HCT116 (cell line): ENCODE measurements around the gene TMEM154. TPM values are rescaled to one million over a fixed set of nuclear protein-coding genes. Genes with fewer than 3 reads are reported as not detected.

ENCODE experiments used
- ATAC-seq: fragments of 200-7000 bp; cut with Tn5 transposase; 2 replicates; pipeline ENCODE4 v1.9.1; 2020; ENCODE audit warnings: mild to moderate bottlenecking, moderate library complexity
- BruUV-seq: library from RNA; stranded (reverse); fragments of 400-500 nt; replicated peaks from 2 replicates; lab custom pipeline; 2021; lab: Mats Ljungman, UMichigan
- CTCF ChIA-PET: fragments of 300-600 bp; sonication (Branson Sonifier 250); formaldehyde crosslinking; loops from one replicate; lab custom pipeline; 2021; ENCODE audit warnings: antibody characterized with exemption; lab: Charles Lee
- POLR2A ChIA-PET: fragments of 300-600, 350-600 bp; sonication (Branson Sonifier 250); formaldehyde crosslinking; loops from one replicate; lab custom pipeline; 2021; ENCODE audit warnings: antibody characterized with exemption; lab: Charles Lee
- RAD21 ChIA-PET, 2 experiments: fragments of 300-600 bp; sonication (Branson Sonifier 250); formaldehyde crosslinking; loops; one replicate each; lab custom pipeline; 2023; ENCODE audit warnings: low total read pairs in 2 of 2; ENCODE audit not compliant: uncharacterized antibody in 2 of 2, unreplicated experiment in 2 of 2, low non-redundant PET in 1 of 2; lab: Charles Lee
- DNase-seq: peaks from one replicate; pipeline ENCODE4 v3.0.0-alpha.2; 2010; ENCODE audit warnings: low read depth, low spot score
- H2AFZ ChIP-seq: fragments of 200-600 bp; shearing (Covaris generic), sonication (generic); 2 replicates; pipeline ENCODE4 v1.6.1; 2017; ENCODE audit warnings: low read depth, mixed run types, mixed read lengths, antibody characterized with exemption, low read length; ENCODE audit not compliant: poor library complexity, severe bottlenecking
- H3K27ac ChIP-seq: 2 replicates; pipeline ENCODE4 v1.5.1; 2012; ENCODE audit warnings: low read depth, low read length
- H3K27me3 ChIP-seq: fragments of 200-600 bp; sonication (generic); 2 replicates; pipeline ENCODE4 v1.6.1; 2016; ENCODE audit warnings: mixed run types, low read length, mixed read lengths; ENCODE audit not compliant: insufficient read depth
- H3K36me3 ChIP-seq, 2 experiments: fragments of 200-500 bp in 1 of 2; fragments of 200-600 bp in 1 of 2; sonication (Bioruptor generic) in 1 of 2; sonication (generic) in 1 of 2; 2 replicates each; pipeline versions ENCODE4 v1.5.1 to v1.6.1; 2014 to 2016; ENCODE audit warnings: low read length in 2 of 2, inconsistent platforms in 1 of 2, mixed read lengths in 1 of 2, mixed run types in 1 of 2; ENCODE audit not compliant: insufficient read depth in 2 of 2, control insufficient read depth in 1 of 2
- H3K4me1 ChIP-seq, 2 experiments: fragments of 200-600 bp in 1 of 2; sonication (generic) in 1 of 2; 2 replicates each; pipeline versions ENCODE4 v1.5.1 to v1.6.1; 2012 to 2017; ENCODE audit warnings: low read length in 2 of 2, inconsistent platforms in 1 of 2, mild to moderate bottlenecking in 1 of 2, mixed read lengths in 1 of 2, mixed run types in 1 of 2, moderate library complexity in 1 of 2; ENCODE audit not compliant: insufficient read depth in 2 of 2, control insufficient read depth in 1 of 2
- H3K4me2 ChIP-seq: fragments of 200-600 bp; sonication (generic); 2 replicates; pipeline ENCODE4 v1.6.1; 2017; ENCODE audit warnings: mixed run types, low read length, mixed read lengths
- H3K4me3 ChIP-seq, 2 experiments: fragments of 200-600 bp in 1 of 2; sonication (generic) in 1 of 2; replicated peaks in 1 of 2; 2 replicates each; pipeline ENCODE4 v1.5.1; 2011 to 2016; ENCODE audit warnings: low read length in 2 of 2, control low read depth in 1 of 2, low read depth in 1 of 2, mild to moderate bottlenecking in 1 of 2, mixed read lengths in 1 of 2, mixed run types in 1 of 2
- H3K79me2 ChIP-seq: fragments of 200-600 bp; sonication (generic); 2 replicates; pipeline ENCODE4 v1.6.1; 2017; ENCODE audit warnings: mild to moderate bottlenecking, mixed run types, low read length, moderate library complexity, mixed read lengths; ENCODE audit not compliant: insufficient read depth
- H3K9ac ChIP-seq: fragments of 200-600 bp; sonication (generic); 2 replicates; pipeline ENCODE4 v1.6.1; 2016; ENCODE audit warnings: low read length, mixed read lengths
- H3K9me2 ChIP-seq: fragments of 200-600 bp; sonication (generic), shearing (Covaris generic); 2 replicates; pipeline ENCODE4 v1.6.1; 2017; ENCODE audit warnings: mixed run types, mild to moderate bottlenecking, moderate library complexity; ENCODE audit not compliant: insufficient read depth
- H3K9me3 ChIP-seq, 2 experiments: fragments of 200-500 bp in 1 of 2; fragments of 200-600 bp in 1 of 2; sonication (Bioruptor generic) in 1 of 2; sonication (generic) in 1 of 2; 2 replicates each; pipeline ENCODE4 v1.6.1; 2014 to 2017; ENCODE audit warnings: low read length in 2 of 2, mixed read lengths in 2 of 2, inconsistent platforms in 1 of 2, low read depth in 1 of 2, mild to moderate bottlenecking in 1 of 2, mixed run types in 1 of 2, moderate library complexity in 1 of 2; ENCODE audit not compliant: control insufficient read depth in 1 of 2, insufficient read depth in 1 of 2
- H4K20me1 ChIP-seq: fragments of 200-600 bp; sonication (generic), shearing (Covaris generic); 2 replicates; pipeline ENCODE4 v1.6.1; 2017; ENCODE audit warnings: mixed run types, mild to moderate bottlenecking, moderate library complexity; ENCODE audit not compliant: insufficient read depth
- CEBPB ChIP-seq: IDR thresholded peaks from 2 replicates; pipeline ENCODE4 v1.6.1; 2012; ENCODE audit warnings: low read depth
- CTCF ChIP-seq, 3 experiments: fragments of 200-600 bp in 1 of 3; sonication (generic) in 1 of 3; IDR thresholded peaks in 2 of 3; conservative IDR thresholded peaks in 1 of 3; 2 replicates each; pipeline ENCODE4 v1.5.1; 2012 to 2017; ENCODE audit warnings: low read depth in 2 of 3, low read length in 2 of 3, antibody characterized with exemption in 1 of 3, borderline replicate concordance in 1 of 3, control low read depth in 1 of 3, mild to moderate bottlenecking in 1 of 3, mixed read lengths in 1 of 3, mixed run types in 1 of 3, moderate library complexity in 1 of 3; ENCODE audit not compliant: insufficient read depth in 1 of 3
- EZH2 ChIP-seq: fragments of 200-600 bp; sonication (generic); IDR thresholded peaks from 2 replicates; pipeline ENCODE4 v1.6.1; 2017; ENCODE audit warnings: antibody characterized with exemption, mixed run types
- EZH2phosphoT487 ChIP-seq: fragments of 200-600 bp; IDR thresholded peaks from 2 replicates; pipeline ENCODE4 v1.6.1; 2018; ENCODE audit warnings: antibody characterized with exemption, borderline replicate concordance
- FOSL1 ChIP-seq: IDR thresholded peaks from 2 replicates; pipeline ENCODE4 v1.6.1; 2012; ENCODE audit warnings: low read depth
- POLR2A ChIP-seq: IDR thresholded peaks from 2 replicates; pipeline ENCODE4 v1.7.0; 2011; ENCODE audit warnings: borderline replicate concordance; ENCODE audit not compliant: insufficient read depth, insufficient read length; ENCODE audit errors: extremely low read depth
- intact Hi-C: fragments of 100-400 bp; cut with micrococcal nuclease; formaldehyde crosslinking; loops from 2 replicates; pipeline ENCODE4 v1.10.0; 2022
- total RNA-seq: library from RNA; stranded (reverse); gene quantifications from one replicate; pipeline ENCODE4 v1.2.1, GENCODE V29; 2021; ENCODE audit not compliant: unreplicated experiment

TMEM154 gene
- total RNA-seq, 1 experiment from 2014 or later: 2.4 TPM

GRCh38 chr4:152719801-152720556 lies 40.2 kb upstream of the TMEM154 start:
- POLR2A ChIA-PET: no interaction called here
- H3K9me3 ChIP-seq: no peaks in the 10 kb centered on the region
- TF ChIP-seq POLR2A (no peak), EZH2phosphoT487 (no peak)
- DNase-seq: no peak
- H4K20me1 ChIP-seq: no peaks in the 10 kb centered on the region
- no peak overlapping the region for H3K9ac ChIP-seq
- no peaks in the 10 kb centered on the region for H3K4me1 ChIP-seq
- H3K27me3 ChIP-seq: no peaks in the 10 kb centered on the region
- H3K36me3 ChIP-seq: no peaks in the 10 kb centered on the region
- H3K27ac ChIP-seq: no peak overlapping the region
- no peak overlapping the region for H3K4me2 ChIP-seq
- no peaks in the 10 kb centered on the region for H3K9me2 ChIP-seq
- BruUV-seq: no TSS peak
- H3K4me3 ChIP-seq: no peak overlapping the region
- RAD21 ChIA-PET: no interaction called here
- CTCF ChIA-PET: no interaction called here
- no peak for ATAC-seq
- intact Hi-C loops: no loop called here
- no peak overlapping the region for H2AFZ ChIP-seq
- H3K79me2 ChIP-seq: no peaks in the 10 kb centered on the region

GRCh38 chr4:152719291-152719690 lies 39.5 kb upstream of the TMEM154 start:
- POLR2A ChIA-PET: no interaction called here
- Histone ChIP-seq H3K27ac (no peak overlapping the region), H3K4me2 (no peak overlapping the region), H3K4me3 (no peak overlapping the region), H3K4me1 (no peaks in the 10 kb centered on the region), H3K9me2 (no peaks in the 10 kb centered on the region), H3K36me3 (no peaks in the 10 kb centered on the region), H4K20me1 (no peaks in the 10 kb centered on the region), H3K79me2 (no peaks in the 10 kb centered on the region), H2AFZ (no peak overlapping the region), H3K27me3 (no peaks in the 10 kb centered on the region), H3K9me3 (no peaks in the 10 kb centered on the region), H3K9ac (no peak overlapping the region)
- DNase-seq: no peak
- RAD21 ChIA-PET: no interaction called here
- BruUV-seq: no TSS peak
- TF ChIP-seq CTCF (IDR thresholded peaks at IDR 0.05 in 2 of 3, conservative IDR thresholded peaks at IDR 0.05 in 1 of 3; ENCODE audit: borderline replicate concordance in 1 of 3, insufficient read depth in 1 of 3, low read depth in 2 of 3, low read length in 2 of 3) (no peak), EZH2 (no peak), CEBPB (no peak), FOSL1 (no peak)
- intact Hi-C loops: no loop called here
- CTCF ChIA-PET: no interaction called here
- ATAC-seq: no peak
